Body of pancreas (tissue), 4 donors: ENCODE data around the gene SOWAHA.

ENCODE experiments used
- CTCF ChIP-seq, 7 experiments: fragments of 450-650 bp in 4 of 7; fragments of 200-600 bp in 3 of 7; sonication (generic) in 3 of 7; IDR thresholded peaks; one replicate each; pipeline ENCODE4 v1.5.1; 2016 to 2019; ENCODE audit warnings: antibody characterized with exemption in 7 of 7
- POLR2A ChIP-seq, 3 donors: fragments of 450-650 bp; IDR thresholded peaks; one replicate each; pipeline ENCODE4 v1.6.1; 2016; ENCODE audit warnings: antibody characterized with exemption in 3 of 3, mild to moderate bottlenecking in 2 of 3

- TF ChIP-seq CTCF (IDR thresholded peaks at IDR 0.05) (peak in 2 of 7 experiments; percentile 13), POLR2A (IDR thresholded peaks at IDR 0.05) (peak in 1 of 3 donors; percentile 48)
Measured at GRCh38 chr5:132777209-132778069, 35.7 kb upstream of the SOWAHA start, which contains the start of gene SEPTIN8.
